GM21737 (cell line): Measurements from ENCODE around the gene NLGN1.
"Not testable (repeated sequence)": the region's sequence is repeated elsewhere in the genome, so short reads cannot be mapped to it uniquely, and the experiment has no call there.

Experiments
- ATAC-seq: cut with Tn5 transposase; IDR thresholded peaks from one replicate; pipeline ENCODE4 v1.9.1; 2021; ENCODE audit warnings: mild to moderate bottlenecking, moderate library complexity; ENCODE audit not compliant: unreplicated experiment

The NLGN1 gene

GRCh38 chr3:174199696-174200095 is 802.2 kb downstream of the NLGN1 start:
- no peak for ATAC-seq

DNA sequence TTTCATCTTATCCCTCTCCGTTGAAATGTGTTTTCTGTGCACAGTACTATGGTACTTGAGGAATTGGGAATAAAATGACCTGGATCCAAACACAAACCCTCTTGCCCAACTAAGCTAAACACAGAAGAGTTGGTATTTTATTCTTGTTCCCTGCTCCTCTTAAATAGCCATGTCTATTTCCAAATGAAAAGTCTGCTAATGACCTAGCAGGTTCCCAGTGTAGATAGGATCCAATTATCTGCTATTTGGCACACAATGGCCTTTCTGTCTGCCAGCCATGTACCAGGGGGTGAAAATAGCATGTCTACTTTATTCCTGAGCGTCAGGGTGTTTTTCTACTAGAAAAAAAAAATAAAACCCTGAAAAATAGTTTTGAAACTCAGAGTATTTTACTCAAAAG is 804.6 kb downstream of the NLGN1 start:
- no peak for ATAC-seq

- ATAC-seq: no peak
Measured at GRCh38 chr3:174202561-174202960, 805.0 kb downstream of the NLGN1 start.

- no peak for ATAC-seq
Measured at GRCh38 chr3:174204765-174205164, 807.2 kb downstream of the NLGN1 start.

DNA sequence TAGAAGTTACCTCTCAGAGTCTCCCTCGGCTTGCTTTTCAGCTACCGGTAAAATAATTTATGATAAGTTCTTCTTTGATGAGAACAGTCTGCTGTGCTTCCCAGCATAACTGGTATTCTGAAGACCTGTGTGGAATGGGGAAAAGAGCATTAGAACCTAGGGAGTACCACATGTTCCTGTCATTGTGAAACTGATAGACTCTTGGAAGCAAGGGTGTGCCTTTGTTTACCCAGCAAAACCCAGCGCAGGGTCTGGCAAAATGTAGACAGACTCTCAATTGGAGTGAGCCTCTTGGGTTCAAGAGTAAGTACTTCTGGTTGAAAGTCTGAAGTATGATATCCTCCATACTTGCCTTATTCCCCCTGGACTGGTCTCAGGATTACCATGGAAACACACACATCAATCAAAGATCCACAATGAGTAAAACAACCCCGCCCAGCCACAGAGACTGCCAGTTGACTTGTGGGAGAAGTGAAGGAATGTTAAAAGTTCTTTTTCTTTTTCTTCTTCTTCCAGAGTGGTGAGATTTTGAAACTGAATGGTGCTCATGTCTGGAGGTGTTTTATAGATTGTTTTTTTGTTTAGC is 809.2 kb downstream of the NLGN1 start:
- ATAC-seq: no peak

DNA sequence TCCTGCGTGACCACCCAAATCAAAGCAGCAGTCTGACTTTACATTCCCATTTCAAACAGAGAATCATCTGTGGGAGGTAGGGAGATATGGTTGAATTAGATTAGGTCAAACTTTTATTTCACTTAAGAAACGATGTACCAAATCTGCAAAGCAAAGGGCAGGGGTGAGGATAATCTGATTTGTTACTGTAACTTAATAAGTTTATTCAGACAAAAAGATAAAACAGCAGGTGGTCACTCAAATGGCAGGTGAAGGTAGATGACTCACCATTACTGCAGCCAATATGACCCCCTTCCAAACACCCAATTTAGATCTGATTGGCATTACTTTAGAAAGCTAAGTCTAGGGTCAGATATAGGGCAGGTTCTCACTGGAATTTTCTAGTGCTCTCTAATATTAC is 810.6 kb downstream of the NLGN1 start:
- no peak for ATAC-seq

DNA sequence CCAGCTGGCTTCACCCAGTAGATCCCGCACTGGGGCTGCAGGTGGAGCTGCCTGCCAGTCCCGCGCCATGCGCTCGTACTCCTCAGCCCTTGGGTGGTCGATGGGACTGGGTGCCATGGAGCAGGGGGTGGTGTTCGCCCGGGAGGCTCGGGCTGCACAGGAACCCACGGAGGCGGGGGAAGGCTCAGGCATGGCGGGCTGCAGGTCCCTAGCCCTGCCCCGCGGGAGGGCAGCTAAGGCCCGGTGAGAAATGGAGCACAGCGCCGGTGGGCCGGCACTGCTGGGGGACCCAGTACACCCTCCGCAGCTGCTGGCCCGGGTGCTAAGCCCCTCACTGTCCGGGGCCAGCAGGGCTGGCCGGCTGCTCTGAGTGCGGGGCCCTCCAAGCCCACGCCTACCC is 814.4 kb downstream of the NLGN1 start:
- ATAC-seq: not testable (repeated sequence)

- ATAC-seq: no peak
Measured at GRCh38 chr3:174215456-174215855, 817.9 kb downstream of the NLGN1 start.

DNA sequence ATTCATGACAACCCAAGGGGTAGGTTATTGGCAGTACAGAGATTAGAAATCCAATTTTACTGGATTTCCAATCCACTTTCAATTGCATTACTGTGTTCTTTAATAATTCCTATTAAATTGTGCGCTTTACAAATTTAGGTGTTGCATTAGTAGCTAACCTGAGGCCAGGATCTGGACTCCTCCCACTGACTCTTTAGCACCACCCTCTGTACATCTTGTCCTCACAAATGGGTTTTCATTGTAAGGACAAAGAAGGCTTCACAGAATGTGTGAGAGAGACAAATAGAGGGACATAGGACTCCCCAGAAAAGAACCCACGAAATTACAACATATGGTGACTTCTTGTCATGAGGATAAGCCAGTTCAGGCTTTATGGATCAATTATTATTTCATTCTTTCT is 818.5 kb downstream of the NLGN1 start:
- no peak for ATAC-seq

GRCh38 chr3:174216946-174217718 is 819.6 kb downstream of the NLGN1 start:
- no peak for ATAC-seq

DNA sequence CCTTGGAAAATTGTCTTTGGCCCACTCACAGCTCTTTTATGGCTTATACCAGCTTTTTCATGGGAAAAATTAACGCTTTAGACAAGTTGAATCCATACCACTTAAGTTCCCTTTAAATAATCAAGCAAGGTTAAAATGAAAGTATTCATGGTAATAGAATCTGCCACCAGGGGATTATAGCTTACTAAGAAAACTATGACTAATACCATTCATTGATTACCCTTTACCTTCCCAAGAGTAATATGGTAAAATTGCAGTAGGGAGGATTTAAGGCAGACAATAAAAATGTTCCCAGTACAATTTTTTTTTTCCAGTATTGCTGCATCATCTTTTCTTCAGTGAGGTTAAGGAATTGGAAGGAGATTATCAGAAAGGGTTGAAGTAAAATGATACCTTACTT is 820.5 kb downstream of the NLGN1 start:
- ATAC-seq: no peak

GRCh38 chr3:174219738-174220137 is 822.2 kb downstream of the NLGN1 start:
- no peak for ATAC-seq

GRCh38 chr3:174220775-174221554 is 823.4 kb downstream of the NLGN1 start:
- no peak for ATAC-seq

DNA sequence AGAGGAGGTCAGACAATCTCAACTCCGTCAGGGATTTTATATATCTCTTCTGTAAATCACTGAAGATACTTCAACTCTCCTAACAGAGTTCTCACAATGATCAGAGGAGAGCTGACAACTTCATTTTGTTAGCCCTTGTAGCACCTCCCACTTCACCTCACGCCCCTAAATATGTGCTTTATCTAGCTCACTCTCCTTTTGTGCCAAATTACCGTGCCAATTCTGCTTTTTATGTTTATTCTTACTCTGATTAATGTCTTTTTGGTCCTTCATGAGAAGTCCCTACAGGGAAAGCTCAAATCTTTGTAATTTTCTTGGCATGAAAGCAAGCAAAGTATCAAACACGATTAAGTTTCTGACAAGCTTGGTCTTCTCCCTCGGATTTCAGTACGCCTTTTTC is 825.5 kb downstream of the NLGN1 start:
- ATAC-seq: no peak

- ATAC-seq: no peak
Measured at GRCh38 chr3:174223626-174224025, 826.1 kb downstream of the NLGN1 start.

GRCh38 chr3:174229916-174230315 is 832.4 kb downstream of the NLGN1 start:
- no peak for ATAC-seq

DNA sequence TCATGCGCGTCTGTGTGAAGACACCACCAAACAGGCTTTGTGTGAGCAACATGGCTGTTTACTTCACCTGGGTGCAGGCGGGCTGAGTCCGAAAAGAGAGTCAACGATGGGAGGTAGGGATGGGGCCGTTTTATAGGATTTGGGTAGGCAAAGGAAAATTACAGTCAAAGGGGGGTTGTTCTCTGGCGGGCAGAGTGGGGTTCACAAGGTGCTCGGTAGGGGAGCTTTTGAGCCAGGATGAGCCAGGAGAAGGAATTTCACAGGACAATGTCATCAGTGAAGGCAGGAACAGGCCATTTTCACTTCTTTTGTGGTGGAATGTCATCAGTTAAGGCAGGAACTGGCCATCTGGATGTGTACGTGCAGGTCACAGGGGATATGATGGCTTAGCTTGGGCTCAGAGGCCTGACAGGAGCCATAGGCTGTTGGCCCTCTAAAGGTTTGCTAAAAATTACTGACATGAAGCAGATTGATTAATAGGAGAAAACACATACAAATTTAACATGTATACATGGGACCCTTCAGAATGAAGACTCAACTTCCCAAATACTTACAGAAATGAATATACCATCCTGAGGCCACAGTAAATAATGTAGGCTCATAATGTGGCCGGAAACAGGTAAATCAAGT is 834.6 kb downstream of the NLGN1 start:
- ATAC-seq: not testable (repeated sequence)

DNA sequence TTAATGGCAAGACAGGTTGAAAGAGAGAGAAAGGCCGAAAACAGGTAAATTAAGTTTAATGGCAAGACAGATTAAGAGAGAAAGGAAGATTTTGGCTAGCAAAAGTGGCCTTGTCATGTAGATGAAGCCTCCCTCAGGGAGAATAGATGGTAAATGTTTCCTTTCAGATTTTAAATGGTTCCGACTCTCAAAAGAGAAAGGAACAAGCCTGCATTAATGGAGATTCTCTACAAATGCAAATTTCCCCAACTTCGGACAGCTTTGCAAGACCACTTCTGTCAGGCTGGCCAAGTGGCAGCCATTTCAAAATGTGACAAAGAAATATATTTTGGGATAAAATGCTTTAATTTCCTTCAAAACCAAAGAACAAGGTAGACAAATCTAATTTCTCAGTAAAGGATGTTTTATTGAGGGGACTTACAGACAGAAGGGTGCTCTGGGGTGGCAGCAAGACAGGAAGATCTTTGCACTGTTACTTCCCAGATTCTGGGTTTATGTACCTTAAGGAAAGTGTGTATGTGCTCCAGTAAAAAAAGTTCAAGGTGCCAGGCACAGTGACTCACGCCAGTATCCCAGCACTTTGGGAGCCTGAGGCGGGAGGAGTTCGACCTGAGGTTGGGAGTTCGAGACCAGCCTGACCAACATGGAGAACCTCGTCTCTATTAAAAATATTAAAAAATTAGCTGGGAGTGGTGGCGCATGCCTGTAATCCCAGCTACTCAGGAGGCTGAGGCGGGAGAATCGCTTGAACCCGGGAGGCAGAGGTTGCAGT is 835.3 kb downstream of the NLGN1 start:
- no peak for ATAC-seq

- ATAC-seq: no peak
Measured at GRCh38 chr3:174233511-174233910, 836.0 kb downstream of the NLGN1 start.

DNA sequence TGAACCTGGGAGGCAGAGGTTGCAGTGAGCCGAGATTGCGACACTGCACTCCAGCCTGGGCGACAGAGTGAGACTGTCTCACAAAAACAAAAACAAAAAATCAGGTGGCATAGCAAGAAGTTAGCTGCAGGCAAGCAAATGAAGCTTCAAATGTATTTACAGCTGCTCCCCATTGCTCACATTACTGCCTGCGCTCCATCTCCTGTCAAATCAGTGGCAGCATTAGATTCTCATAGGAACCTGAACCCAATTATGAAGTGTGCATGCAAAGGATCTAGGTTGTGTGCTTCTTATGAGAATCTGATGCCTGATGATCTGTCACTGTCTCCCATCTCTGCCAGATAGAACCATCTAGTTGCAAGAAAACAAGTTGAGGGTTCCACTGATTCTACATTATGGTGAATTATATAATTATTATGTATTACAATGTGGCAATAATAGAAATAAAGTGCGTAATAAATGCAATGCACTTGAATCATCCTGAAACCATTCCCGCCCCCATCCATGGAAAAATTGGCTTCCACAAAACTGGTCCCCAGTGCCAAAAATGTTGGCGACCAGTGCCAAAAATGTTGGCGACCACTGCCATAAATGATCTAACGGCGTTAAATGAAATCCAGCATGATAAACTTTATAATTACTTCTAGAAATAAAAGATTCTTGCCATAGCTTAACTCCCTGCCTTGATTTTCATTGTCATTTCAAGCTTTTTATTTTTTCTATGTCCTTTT is 844.9 kb downstream of the NLGN1 start:
- ATAC-seq: no peak
